ENCODE measurements around the gene CDHR4. TPM values are rescaled to one million over a fixed set of nuclear protein-coding genes. Genes with fewer than 3 reads are reported as not detected.
A peak's percentile ranks its signal among the peaks of the same experiment; 100 is the strongest.

CDHR4 gene
- total and polyA plus RNA-seq, 9 of the 15 experiments (the other 6 are each of a cell fraction or from before 2014, with no cell fraction given), result 0.21 TPM; not detected in 8

DNA sequence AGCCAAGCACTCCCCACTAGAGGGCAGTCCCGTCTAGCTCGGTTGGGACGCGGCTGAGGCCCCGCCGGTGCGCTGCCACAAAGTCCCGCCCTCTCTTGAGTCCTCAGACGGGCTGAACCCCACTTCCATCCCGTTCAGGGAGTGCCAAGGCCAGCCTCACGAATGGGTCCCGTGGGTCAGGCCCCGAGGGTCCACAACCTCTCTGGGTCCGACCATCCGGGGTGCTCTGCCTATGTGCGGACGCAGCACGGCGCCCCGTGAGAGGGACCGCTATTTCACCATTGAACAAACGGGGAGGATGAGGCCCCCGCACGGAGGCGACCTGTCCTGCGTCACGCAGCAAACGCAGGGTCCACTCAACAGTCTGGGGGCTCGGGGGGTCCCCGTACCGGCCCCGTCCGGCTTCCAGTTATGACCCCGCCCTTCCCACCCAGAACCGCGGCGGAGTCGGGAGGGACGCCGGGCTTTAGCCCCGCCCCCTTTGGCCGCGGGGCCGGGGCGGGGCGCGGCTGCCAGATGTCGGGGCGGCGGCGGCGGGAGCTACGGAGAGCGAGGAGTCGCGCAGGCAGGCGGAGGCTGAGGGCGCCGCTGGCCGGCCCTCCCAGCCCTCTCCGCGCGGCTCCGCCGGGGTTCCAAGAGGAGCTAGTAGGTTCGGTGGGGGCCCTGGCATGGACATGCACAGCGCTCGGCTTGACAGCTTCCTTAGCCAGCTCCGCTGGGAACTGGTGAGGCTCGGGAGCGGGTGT is 3.2 kb upstream of the CDHR4 start, which contains the start of gene INKA1 (continued):
- TF ChIP-seq, protein P1, sequence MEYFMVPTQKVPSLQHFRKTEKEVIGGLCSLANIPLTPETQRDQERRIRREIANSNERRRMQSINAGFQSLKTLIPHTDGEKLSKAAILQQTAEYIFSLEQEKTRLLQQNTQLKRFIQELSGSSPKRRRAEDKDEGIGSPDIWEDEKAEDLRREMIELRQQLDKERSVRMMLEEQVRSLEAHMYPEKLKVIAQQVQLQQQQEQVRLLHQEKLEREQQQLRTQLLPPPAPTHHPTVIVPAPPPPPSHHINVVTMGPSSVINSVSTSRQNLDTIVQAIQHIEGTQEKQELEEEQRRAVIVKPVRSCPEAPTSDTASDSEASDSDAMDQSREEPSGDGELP (CRISPR knock-in tag; IDR thresholded peaks at IDR 0.05; ENCODE audit: borderline replicate concordance), result peak; percentile 32; the same call in 1 of the 2 replicates
- TF ChIP-seq DIDO1 (tag; IDR thresholded peaks at IDR 0.05; ENCODE audit: low read depth), result no peak
- TF ChIP-seq TCF7 (IDR thresholded peaks at IDR 0.05; ENCODE audit: borderline replicate concordance), result 0 out of 2 replicates have a peak, but pooled peaks have one; percentile 35
- TF ChIP-seq ZNF384 (IDR thresholded peaks at IDR 0.05; ENCODE audit: low read depth, low read length), result no peak
- peak in 1 of 2 experiments; percentile 47; a peak in 2 of 4 replicates for TF ChIP-seq NONO (IDR thresholded peaks at IDR 0.05; ENCODE audit: low read depth in 2 of 2, low read length in 1 of 2)
- peak; percentile 77 for TF ChIP-seq RBFOX2 (IDR thresholded peaks at IDR 0.05; ENCODE audit: low read depth, low read length)
- no peak for TF ChIP-seq ZNF589 (CRISPR knock-in tag; IDR thresholded peaks at IDR 0.05; ENCODE audit: low read depth)
- peak; percentile 31 for TF ChIP-seq GABPB1 (CRISPR knock-in tag; IDR thresholded peaks at IDR 0.05)
- no peak for TF ChIP-seq TOE1 (IDR thresholded peaks at IDR 0.05; ENCODE audit: borderline replicate concordance)
- TF ChIP-seq TOE1 (CRISPR knock-in tag; IDR thresholded peaks at IDR 0.05; ENCODE audit: borderline replicate concordance, low read depth), result 0 out of 2 replicates have a peak, but pooled peaks have one; percentile 50
- TF ChIP-seq, protein P2, sequence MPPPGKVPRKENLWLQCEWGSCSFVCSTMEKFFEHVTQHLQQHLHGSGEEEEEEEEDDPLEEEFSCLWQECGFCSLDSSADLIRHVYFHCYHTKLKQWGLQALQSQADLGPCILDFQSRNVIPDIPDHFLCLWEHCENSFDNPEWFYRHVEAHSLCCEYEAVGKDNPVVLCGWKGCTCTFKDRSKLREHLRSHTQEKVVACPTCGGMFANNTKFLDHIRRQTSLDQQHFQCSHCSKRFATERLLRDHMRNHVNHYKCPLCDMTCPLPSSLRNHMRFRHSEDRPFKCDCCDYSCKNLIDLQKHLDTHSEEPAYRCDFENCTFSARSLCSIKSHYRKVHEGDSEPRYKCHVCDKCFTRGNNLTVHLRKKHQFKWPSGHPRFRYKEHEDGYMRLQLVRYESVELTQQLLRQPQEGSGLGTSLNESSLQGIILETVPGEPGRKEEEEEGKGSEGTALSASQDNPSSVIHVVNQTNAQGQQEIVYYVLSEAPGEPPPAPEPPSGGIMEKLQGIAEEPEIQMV (tag; conservative IDR thresholded peaks at IDR 0.05; ENCODE audit: low read depth), result peak; percentile 50; the same call in 1 of the 2 replicates
- peak; percentile 18; the same call in 1 of the 2 replicates for TF ChIP-seq PML (IDR thresholded peaks at IDR 0.05; ENCODE audit: low read length)
- TF ChIP-seq DDX20 (tag; IDR thresholded peaks at IDR 0.05; ENCODE audit: low read depth), result no peak
- TF ChIP-seq MAZ (CRISPR knock-in tag; conservative IDR thresholded peaks at IDR 0.05 in 1 of 2, IDR thresholded peaks at IDR 0.05 in 1 of 2), result peak; percentile 24 to 26; a peak in 2 of 4 replicates
- TF ChIP-seq, protein P3, sequence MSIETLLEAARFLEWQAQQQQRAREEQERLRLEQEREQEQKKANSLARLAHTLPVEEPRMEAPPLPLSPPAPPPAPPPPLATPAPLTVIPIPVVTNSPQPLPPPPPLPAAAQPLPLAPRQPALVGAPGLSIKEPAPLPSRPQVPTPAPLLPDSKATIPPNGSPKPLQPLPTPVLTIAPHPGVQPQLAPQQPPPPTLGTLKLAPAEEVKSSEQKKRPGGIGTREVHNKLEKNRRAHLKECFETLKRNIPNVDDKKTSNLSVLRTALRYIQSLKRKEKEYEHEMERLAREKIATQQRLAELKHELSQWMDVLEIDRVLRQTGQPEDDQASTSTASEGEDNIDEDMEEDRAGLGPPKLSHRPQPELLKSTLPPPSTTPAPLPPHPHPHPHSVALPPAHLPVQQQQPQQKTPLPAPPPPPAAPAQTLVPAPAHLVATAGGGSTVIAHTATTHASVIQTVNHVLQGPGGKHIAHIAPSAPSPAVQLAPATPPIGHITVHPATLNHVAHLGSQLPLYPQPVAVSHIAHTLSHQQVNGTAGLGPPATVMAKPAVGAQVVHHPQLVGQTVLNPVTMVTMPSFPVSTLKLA (conservative IDR thresholded peaks at IDR 0.05), result peak; percentile 4 to 8; a peak in 3 of 4 replicates
- no peak for TF ChIP-seq PHF20 (IDR thresholded peaks at IDR 0.05; ENCODE audit: partially characterized antibody)
- TF ChIP-seq SIN3B (IDR thresholded peaks at IDR 0.05; ENCODE audit: low read depth), result 0 out of 2 replicates have a peak, but pooled peaks have one; percentile 34
- peak; percentile 65 for TF ChIP-seq KDM5B (IDR thresholded peaks at IDR 0.05; ENCODE audit: insufficient replicate concordance, low read depth, low read length)
- 0 out of 2 replicates have a peak, but pooled peaks have one; percentile 55 for TF ChIP-seq KAT7 (CRISPR knock-in tag; IDR thresholded peaks at IDR 0.05; ENCODE audit: borderline replicate concordance)
- TF ChIP-seq, protein P4, sequence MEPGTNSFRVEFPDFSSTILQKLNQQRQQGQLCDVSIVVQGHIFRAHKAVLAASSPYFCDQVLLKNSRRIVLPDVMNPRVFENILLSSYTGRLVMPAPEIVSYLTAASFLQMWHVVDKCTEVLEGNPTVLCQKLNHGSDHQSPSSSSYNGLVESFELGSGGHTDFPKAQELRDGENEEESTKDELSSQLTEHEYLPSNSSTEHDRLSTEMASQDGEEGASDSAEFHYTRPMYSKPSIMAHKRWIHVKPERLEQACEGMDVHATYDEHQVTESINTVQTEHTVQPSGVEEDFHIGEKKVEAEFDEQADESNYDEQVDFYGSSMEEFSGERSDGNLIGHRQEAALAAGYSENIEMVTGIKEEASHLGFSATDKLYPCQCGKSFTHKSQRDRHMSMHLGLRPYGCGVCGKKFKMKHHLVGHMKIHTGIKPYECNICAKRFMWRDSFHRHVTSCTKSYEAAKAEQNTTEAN (CRISPR knock-in tag; IDR thresholded peaks at IDR 0.05), result no peak
- no peak for TF ChIP-seq POLR2B (IDR thresholded peaks at IDR 0.05; ENCODE audit: low read depth, partially characterized antibody)
